Endothelial cell (in vitro differentiated cells): Measurements from ENCODE around the gene CLTRN. TPM values are rescaled to one million over a fixed set of nuclear protein-coding genes. Genes with fewer than 3 reads are reported as not detected.
"Not testable (repeated sequence)": the region's sequence is repeated elsewhere in the genome, so short reads cannot be mapped to it uniquely, and the experiment has no call there.

Experiments used
- DNase-seq: peaks from one replicate; pipeline ENCODE4 v3.0.0; 2021; ENCODE audit warnings: low spot score
- H3K27ac Mint-ChIP-seq: one replicate; pipeline ENCODE4 v1.8.0; 2021; ENCODE audit warnings: mixed read lengths, inconsistent platforms; ENCODE audit not compliant: unreplicated experiment
- H3K27me3 Mint-ChIP-seq: one replicate; pipeline ENCODE4 v1.8.0; 2021; ENCODE audit warnings: mild to moderate bottlenecking, moderate library complexity, mixed read lengths, inconsistent platforms; ENCODE audit not compliant: unreplicated experiment
- H3K36me3 Mint-ChIP-seq: one replicate; pipeline ENCODE4 v1.8.0; 2021; ENCODE audit warnings: mild to moderate bottlenecking, low read depth, mixed read lengths, inconsistent platforms; ENCODE audit not compliant: unreplicated experiment
- H3K4me1 Mint-ChIP-seq: one replicate; pipeline ENCODE4 v1.8.0; 2021; ENCODE audit warnings: mild to moderate bottlenecking, mixed read lengths, inconsistent platforms; ENCODE audit not compliant: unreplicated experiment
- H3K4me3 Mint-ChIP-seq: one replicate; pipeline ENCODE4 v1.8.0; 2021; ENCODE audit warnings: mild to moderate bottlenecking, mixed read lengths, inconsistent platforms; ENCODE audit not compliant: unreplicated experiment
- H3K9me3 Mint-ChIP-seq: one replicate; pipeline ENCODE4 v1.8.0; 2021; ENCODE audit warnings: mixed read lengths, inconsistent platforms; ENCODE audit not compliant: unreplicated experiment
- CTCF ChIP-seq: fragments of 200-600 bp; sonication (generic); IDR thresholded peaks from one replicate; pipeline ENCODE4 v1.5.0; 2021; ENCODE audit warnings: antibody characterized with exemption; ENCODE audit not compliant: unreplicated experiment
- total RNA-seq: library from RNA; stranded (reverse); fragmentation: NEBNext Ultra II Directional; extraction: Animal tissue kit (Norgen Biotek cat#: 25700); gene quantifications from one replicate; pipeline ENCODE4 v1.2.1, GENCODE V29; 2021; ENCODE audit not compliant: unreplicated experiment

The CLTRN gene
- total RNA-seq, 1 donor from 2014 or later: 0.95 TPM

GRCh38 chrX:15674514-15674840 is 9.9 kb upstream of the CLTRN start:
- no peaks in the 10 kb centered on the region for H3K9me3 Mint-ChIP-seq
- H3K27ac Mint-ChIP-seq: no peak overlapping the region
- H3K4me3 Mint-ChIP-seq: no peak overlapping the region
- no peak for DNase-seq
- H3K27me3 Mint-ChIP-seq: peaks cover 5% of the 10 kb centered on the region
- H3K4me1 Mint-ChIP-seq: peaks cover 18% of the 10 kb centered on the region
- peaks cover 3% of the 10 kb centered on the region for H3K36me3 Mint-ChIP-seq
- no peak for TF ChIP-seq CTCF

DNA sequence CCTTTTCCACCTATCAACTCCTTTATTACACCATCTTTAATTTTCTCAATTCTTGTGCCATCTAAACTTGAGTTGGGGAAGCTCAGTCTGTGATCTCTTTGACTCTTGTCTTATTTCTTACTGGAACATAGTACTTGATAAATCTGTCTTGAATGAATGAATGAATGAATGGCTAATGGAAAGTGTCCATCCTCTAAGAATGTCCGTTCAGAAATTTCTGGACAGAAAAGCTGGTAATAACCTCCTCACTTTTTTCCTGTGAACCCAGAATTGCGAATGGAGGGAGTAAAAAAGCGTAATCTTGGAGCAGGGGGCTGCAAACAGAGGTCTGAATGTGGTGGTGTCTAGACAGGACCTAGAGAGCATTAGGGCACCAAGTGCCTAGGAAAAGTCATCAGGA is 9.4 kb upstream of the CLTRN start:
- DNase-seq: no peak
- H3K9me3 Mint-ChIP-seq: no peaks in the 10 kb centered on the region
- peaks cover 5% of the 10 kb centered on the region for H3K27me3 Mint-ChIP-seq
- H3K4me1 Mint-ChIP-seq: peaks cover 20% of the 10 kb centered on the region
- TF ChIP-seq CTCF: no peak
- peaks cover 3% of the 10 kb centered on the region for H3K36me3 Mint-ChIP-seq
- no peak overlapping the region for H3K4me3 Mint-ChIP-seq
- no peak overlapping the region for H3K27ac Mint-ChIP-seq

GRCh38 chrX:15672881-15673280 is 8.3 kb upstream of the CLTRN start:
- Mint-ChIP-seq H3K4me3 (no peak overlapping the region), H3K9me3 (no peaks in the 10 kb centered on the region), H3K4me1 (peaks cover 17% of the 10 kb centered on the region), H3K27me3 (peaks cover 5% of the 10 kb centered on the region), H3K36me3 (no peaks in the 10 kb centered on the region), H3K27ac (no peak overlapping the region)
- no peak for DNase-seq
- TF ChIP-seq CTCF: no peak

DNA sequence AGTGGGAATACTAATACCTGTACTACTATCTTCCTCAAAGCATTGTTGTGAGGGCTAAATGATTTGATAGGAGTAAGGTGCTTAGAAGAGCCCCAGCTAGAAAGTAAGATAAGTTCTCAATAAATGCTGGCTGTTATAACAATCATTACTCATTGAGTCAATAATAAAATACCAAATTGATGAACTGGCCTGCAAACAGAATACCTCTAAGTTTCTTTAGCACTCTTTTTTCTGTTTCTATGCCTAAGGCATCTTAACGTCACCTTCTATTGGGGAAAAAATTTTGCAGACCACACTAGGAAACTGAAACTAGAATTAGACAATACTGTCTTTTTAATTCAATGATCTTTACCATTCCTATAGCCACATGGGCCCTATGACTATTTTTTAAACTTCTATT is 1.2 kb downstream of the CLTRN start:
- H3K4me3 Mint-ChIP-seq: no peak overlapping the region
- H3K27ac Mint-ChIP-seq: no peak overlapping the region
- no peaks in the 10 kb centered on the region for H3K36me3 Mint-ChIP-seq
- no peaks in the 10 kb centered on the region for H3K27me3 Mint-ChIP-seq
- DNase-seq: no peak
- no peak for TF ChIP-seq CTCF
- H3K9me3 Mint-ChIP-seq: no peaks in the 10 kb centered on the region
- peaks cover 6% of the 10 kb centered on the region for H3K4me1 Mint-ChIP-seq

GRCh38 chrX:15654804-15655203 is 9.8 kb downstream of the CLTRN start:
- DNase-seq, H3K27ac Mint-ChIP-seq, H3K4me1 Mint-ChIP-seq, H3K4me3 Mint-ChIP-seq, H3K9me3 Mint-ChIP-seq, H3K36me3 Mint-ChIP-seq, H3K27me3 Mint-ChIP-seq: not testable (repeated sequence)

- H3K4me3 Mint-ChIP-seq: no peak overlapping the region
- H3K36me3 Mint-ChIP-seq: no peaks in the 10 kb centered on the region
- no peaks in the 10 kb centered on the region for H3K4me1 Mint-ChIP-seq
- no peak for TF ChIP-seq CTCF
- H3K9me3 Mint-ChIP-seq: no peaks in the 10 kb centered on the region
- H3K27ac Mint-ChIP-seq: no peak overlapping the region
- H3K27me3 Mint-ChIP-seq: peaks cover 2% of the 10 kb centered on the region
- no peak for DNase-seq
Measured at GRCh38 chrX:15653961-15654360, 10.6 kb downstream of the CLTRN start.

DNA sequence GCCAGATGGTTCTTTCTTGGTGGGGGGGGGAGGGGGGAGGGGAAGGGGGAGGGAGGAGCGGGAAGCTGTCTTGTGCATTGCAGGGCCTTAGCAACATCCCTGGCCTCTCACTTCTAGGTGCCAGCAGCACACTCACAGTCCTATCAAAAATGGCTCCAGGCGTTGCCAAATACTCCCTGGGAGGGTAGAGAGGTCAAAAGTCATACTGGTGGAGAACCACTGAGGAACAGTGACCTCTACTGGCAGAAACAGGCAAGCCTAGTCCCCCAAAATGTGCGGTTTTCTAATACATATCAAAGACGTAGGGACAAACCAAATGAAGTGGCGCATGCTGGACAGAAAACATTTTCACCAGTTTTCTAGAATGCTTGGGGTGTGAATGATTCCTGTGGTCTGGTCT is 17.1 kb downstream of the CLTRN start:
- not testable (repeated sequence) for H3K4me3 Mint-ChIP-seq, H3K27me3 Mint-ChIP-seq, H3K36me3 Mint-ChIP-seq, H3K4me1 Mint-ChIP-seq, DNase-seq, H3K9me3 Mint-ChIP-seq, H3K27ac Mint-ChIP-seq
